NB4 (cell line): ENCODE data around the gene OAT.

ENCODE experiments used
- POLR2A ChIP-seq: IDR thresholded peaks from 2 replicates; pipeline ENCODE4 v1.6.1; 2011; ENCODE audit warnings: mild to moderate bottlenecking; ENCODE audit not compliant: insufficient read length; ENCODE audit errors: extremely low read depth
- TF ChIP-seq, protein P1 (sequence below): IDR thresholded peaks from 2 replicates; pipeline ENCODE4 v1.6.1; 2011; ENCODE audit warnings: low read depth, low read length

DNA sequence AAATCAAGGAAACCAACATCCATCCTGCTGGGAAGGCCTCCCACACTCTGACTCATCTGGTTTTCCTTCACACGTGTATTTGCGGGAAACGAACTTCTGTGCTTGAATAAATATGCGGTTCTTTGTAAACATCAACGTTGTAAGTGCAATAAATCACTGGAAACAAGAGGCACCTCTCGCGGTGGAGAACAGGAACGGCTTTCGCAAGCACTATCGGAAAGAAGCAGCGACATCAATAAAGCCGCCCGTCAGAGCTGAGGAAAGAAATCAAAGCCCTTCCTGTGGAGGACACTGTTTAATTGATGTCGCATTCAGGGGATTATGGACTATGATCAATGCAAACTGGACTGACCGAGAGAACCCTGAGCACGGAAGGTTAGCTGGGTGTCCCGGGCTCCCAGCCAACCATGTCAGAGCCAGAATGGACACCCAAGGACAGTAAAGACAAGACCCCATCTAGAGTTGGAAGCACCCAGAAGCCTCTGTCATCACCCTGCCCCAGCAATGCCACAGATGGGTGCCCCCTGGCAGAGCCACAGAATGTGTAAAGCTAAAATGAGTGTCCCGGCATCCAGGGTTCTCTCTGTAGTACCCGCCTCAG, 37.6 kb downstream of the OAT start:
- no peak for TF ChIP-seq POLR2A
- TF ChIP-seq, protein P1, sequence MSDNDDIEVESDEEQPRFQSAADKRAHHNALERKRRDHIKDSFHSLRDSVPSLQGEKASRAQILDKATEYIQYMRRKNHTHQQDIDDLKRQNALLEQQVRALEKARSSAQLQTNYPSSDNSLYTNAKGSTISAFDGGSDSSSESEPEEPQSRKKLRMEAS: no peak
